Frontal cortex (tissue), 4 donors: ENCODE data around the gene HIBCH. TPM values are rescaled to one million over a fixed set of nuclear protein-coding genes. Genes with fewer than 3 reads are reported as not detected.
"Not testable (repeated sequence)": the region's sequence is repeated elsewhere in the genome, so short reads cannot be mapped to it uniquely, and the experiment has no call there.

Experiments used
- DNase-seq, 2 donors: peaks; one replicate each; pipeline ENCODE4 v3.0.0; 2012; ENCODE audit warnings: low spot score in 2 of 2
- FAIRE-seq: peaks from 2 replicates; lab custom pipeline; 2012; peaks lifted over from hg19 to GRCh38; lab: Jason Lieb, UNC
- total RNA-seq: library from RNA; depleted of rRNA; stranded (reverse); fragments of >200 nt; gene quantifications from one replicate; pipeline ENCODE4 v1.2.3, GENCODE V29; 2014
- donor health status: control.
- donor health status: control.
- donor health status: control.

HIBCH gene
- total RNA-seq, 1 donor from 2014 or later, result 11.0 TPM

DNA sequence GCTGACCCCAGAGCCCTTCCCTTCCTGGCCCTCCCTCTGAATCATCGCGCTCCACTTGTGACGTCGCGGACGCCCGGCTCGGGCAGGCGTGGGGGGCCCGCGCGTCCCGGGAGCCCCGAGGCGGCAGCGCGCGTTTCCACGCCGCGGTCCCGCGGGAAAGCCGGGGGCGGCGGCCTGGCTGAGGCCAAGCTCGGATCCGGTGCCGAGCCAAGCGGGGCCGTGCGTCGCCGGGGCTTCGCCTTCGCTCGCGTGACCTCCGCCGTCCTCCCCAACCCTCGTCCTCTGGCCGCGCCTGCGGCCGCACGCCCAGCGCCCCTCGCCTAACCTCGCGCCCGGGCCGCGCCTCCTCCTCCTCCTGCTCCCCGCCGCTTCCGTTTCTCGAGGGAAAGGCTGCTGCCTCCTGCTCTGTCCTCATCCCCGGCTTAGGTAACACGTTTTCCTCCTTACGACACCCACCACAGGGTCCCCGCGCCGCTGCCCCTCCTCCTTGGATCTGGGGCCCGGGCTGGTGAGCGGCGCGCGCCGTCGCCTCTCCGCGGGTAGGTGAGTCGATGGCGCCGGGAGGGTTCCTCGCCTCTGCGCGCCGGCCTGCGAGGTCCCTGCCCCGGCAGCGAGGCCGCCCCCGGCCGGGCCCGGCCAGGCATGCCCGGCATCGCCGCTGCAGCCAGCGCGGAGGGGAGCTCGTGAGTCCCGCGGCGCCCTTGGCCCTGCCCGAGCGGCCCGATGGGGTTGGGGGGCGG lies 24.1 kb upstream of the HIBCH start, which contains the start of gene INPP1:
Gene INPP1 (plus strand): TSS at position 54 of the 740 bp plus-strand sequence. CDS start 16,514 bp downstream, outside the sequence.
- FAIRE-seq, result no peak
- peak; percentile 63 to 77 for DNase-seq

DNA sequence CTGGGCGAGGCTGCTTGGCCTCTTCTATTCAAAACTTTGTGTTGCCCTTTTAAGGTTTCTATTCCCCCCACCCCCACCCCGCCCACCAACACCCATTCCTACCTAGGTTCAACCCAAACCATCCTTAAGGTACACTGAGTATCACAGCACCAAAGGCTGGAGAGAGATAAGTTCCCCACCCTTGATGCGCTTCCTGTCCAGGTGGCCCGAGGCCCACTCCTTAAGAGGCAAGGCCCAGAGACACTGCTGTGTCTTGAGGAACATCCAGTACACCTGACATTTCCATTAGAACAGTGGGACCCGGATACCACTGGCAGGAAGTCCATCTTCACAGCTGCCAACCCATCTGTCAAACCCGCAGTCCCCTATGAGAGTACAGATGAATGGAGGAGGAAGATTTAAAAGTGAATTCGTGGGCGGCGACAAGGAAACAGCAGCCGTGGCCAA lies 23.5 kb upstream of the HIBCH start:
- DNase-seq (no peak), FAIRE-seq (no peak)

- FAIRE-seq (no peak), DNase-seq (no peak)
Observed at GRCh38 chr2:190342611-190343010, 23.0 kb upstream of the HIBCH start.

GRCh38 chr2:190340369-190340768 lies 20.7 kb upstream of the HIBCH start:
- DNase-seq (no peak), FAIRE-seq (no peak)

DNA sequence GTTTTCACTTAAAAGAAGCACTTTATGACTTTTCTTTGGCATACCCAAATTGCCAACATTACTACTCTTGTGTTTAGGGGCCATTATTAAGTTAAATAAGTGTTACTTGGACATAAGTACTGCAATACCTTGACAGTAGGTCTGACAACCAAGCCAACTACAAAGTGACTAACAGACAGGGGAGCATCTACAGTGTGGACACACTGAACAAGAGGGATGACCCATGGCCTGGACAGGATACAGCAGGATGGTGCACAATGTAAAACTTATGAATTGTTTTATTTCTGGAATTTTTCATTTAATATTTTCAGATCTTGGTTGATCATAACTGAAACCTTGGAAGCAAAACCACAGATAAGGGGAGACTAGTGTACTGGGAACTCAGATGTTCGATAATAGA lies 19.8 kb upstream of the HIBCH start:
- FAIRE-seq, result no peak
- DNase-seq, result no peak

DNA sequence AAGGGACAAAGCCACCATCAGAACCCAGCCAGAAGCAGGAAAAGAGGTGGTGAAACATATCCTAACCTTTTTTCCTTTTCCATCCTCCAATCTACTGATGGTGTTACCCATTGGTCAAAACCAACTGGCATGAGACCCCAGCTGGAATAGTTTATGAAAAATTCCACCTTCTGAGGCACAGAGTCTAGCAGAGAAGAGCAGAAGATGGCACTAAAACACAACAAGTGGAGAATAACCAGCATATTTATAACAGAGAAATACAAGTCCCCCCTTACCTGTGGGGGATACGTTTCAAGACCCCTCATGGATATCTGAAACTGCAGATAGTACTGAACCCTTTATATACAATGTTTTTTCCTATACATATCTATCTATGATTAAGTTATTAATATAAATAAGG lies 18.8 kb upstream of the HIBCH start:
- FAIRE-seq (no peak), DNase-seq (no peak)

DNA sequence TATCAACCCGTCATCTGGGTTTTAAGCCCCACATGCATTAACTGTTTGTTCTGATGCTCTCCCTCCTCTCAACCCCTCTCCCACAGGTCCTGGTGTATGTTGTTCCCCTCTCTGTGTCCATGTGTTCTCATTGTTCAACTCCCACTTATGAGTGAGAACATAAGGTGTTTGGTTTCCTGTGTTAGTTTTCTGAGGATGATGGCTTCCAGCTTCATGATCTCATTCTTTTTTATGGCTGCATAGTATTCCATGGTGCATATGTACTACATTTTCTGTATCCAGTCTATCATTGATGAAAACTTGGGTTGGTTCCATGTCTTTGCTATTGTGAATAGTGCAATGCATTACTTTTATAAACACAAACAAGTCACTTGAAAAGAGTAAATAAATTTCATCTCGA lies 16.8 kb upstream of the HIBCH start:
- FAIRE-seq (no peak), DNase-seq (no peak)

GRCh38 chr2:190335584-190335983 lies 16.0 kb upstream of the HIBCH start:
- not testable (repeated sequence) for FAIRE-seq, DNase-seq

DNA sequence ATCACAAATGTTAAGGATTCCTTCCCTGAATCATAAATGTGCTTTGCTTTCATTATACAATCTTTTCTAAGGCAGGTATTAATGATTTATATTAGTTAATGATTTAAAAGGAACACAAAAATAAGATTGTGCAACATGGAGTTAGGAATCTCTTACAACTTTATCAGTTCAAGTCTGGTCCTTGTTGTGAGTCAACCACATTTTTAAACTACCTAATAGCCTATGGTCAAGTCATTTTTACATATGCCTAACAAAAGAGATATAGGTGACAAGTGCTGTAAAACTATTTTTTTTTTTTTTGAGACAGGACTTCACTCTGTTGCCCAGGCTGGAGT lies 15.6 kb upstream of the HIBCH start:
- FAIRE-seq (no peak), DNase-seq (no peak)

DNA sequence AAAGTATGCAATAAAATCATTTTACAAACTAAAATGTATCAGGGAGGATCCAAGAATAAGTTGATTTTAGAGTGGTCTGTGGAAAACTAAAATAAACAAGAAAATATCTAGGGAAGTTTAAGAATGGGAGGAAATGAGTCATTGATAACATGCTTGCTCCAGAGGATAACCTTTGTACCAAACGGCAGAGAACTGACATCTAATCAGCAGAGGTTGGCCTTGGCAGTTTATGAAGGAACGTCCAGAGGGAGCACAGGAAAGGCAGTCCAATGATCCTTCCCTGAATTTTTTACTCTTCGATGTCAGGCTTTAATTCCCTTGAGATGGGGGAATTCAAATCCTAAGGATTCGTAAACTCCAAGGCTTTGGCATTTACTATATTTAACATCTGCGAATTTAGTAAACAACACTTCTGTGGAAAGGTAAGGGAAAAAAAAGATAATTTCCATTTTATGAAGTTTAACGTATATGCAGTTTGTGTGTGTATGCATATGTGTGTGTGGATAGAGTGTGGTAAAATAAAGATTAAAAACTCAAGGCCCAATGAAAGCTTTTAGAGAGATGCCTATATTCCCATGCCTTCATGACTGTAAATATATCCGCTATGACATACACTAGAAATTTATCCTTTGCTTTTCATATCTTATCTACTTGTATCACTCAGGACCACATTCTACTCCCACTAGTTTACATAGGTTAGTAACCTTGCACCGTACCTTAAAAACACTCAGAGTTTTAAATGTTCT lies 15.0 kb upstream of the HIBCH start:
- DNase-seq (no peak), FAIRE-seq (no peak)

- DNase-seq (no peak), FAIRE-seq (no peak)
Observed at GRCh38 chr2:190333928-190334327, 14.3 kb upstream of the HIBCH start.

- DNase-seq (no peak), FAIRE-seq (no peak)
Observed at GRCh38 chr2:190333395-190333794, 13.8 kb upstream of the HIBCH start.

DNA sequence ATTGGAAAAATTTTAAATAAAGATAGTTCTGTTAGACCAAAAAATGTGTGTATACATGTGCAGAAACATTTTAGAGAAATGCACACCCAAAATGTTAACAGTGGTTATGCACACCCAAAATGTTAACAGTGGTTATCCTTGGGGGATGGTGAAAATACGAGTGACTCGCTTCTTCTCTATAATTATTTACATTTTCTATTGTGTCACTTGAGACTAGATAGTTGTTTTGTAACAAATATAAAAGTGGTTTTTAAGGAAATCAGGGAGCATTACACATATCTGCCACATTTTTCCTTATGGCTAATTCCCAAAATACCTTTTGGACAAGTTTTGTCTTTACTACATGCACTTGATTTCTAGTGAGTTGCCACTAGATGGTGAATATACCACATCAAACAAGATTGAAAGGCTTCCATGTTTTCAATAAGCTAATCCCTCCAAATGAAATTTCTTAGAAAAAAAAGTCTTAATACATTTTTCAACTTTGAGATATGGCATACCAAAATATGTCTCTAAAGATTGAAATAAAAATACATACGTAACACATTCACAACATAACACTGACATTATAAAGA lies 9.0 kb upstream of the HIBCH start:
- DNase-seq (no peak), FAIRE-seq (peak; percentile 49)

- DNase-seq (no peak), FAIRE-seq (no peak)
Observed at GRCh38 chr2:190327867-190328572, 8.4 kb upstream of the HIBCH start.

GRCh38 chr2:190325588-190325987 lies 6.0 kb upstream of the HIBCH start:
- DNase-seq, result no peak

DNA sequence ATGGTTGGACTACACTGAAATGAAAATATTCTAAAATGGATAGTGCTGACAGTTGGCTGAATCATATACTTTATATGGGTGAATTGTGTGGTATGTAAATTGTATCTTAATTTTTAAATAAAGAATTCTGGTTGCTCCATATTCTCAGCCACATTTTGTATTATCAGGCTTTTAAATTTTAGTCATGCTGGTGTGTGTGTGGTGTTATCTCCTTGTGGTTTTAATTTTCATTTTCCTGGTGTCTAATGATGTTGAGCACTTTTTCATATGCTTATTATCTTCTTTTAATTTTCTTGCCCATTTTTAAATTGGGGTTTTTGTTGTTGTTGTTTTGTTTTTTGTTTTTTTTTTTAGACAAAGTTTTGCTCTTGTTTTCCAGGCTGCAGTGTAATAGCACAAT lies 3.8 kb upstream of the HIBCH start:
- FAIRE-seq (no peak), DNase-seq (no peak)

More at GRCh38 chr2:190325588-190325987, 6.0 kb upstream of the HIBCH start:
- no peak for FAIRE-seq

GRCh38 chr2:190320696-190321095 lies 1.1 kb upstream of the HIBCH start:
- DNase-seq, result no peak
- FAIRE-seq, result no peak

- no peak for DNase-seq
- no peak for FAIRE-seq
Observed at GRCh38 chr2:190318931-190319554, 583 bp downstream of the HIBCH start.

DNA sequence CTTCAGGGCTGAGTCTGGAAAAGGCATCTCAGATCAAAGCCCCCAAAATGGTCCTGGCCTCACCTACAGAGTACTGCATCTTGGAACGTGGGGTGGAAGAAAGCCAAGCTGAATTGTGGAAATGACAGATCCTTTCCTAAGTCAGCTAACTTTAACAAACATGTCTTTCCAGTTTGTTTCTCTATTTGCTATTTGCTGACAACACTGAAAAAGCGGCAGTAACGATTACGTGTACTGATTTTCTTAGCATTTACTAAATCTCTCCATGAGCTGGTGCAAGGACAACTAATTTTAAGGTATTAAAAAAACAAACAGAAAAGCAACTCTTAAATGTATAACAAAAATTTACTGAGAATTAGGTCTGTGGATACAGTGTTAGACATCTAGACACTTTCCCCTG lies 1.1 kb downstream of the HIBCH start:
- FAIRE-seq (no peak), DNase-seq (no peak)

DNA sequence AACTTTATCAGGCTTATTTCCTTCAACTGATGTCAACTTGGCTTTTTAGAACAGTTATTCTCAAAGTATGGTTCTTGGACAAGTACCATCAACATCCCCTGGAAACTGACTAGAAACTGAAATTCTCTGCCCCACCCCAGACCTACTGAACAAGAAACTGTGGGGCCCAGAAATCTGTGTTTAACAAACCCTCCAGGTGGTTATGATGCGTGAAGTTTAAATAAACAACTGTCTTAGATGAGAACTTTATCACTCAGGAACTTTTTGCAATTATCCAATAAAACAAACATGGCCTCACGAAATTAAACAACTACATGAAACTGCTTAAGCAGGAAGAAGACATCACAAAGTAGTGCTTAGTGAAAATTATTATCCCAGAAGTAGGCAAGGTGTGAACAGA lies 4.4 kb downstream of the HIBCH start:
- no peak for FAIRE-seq
- DNase-seq, result no peak
